ENCODE results near the gene SORL1.

The SORL1 gene

DNA sequence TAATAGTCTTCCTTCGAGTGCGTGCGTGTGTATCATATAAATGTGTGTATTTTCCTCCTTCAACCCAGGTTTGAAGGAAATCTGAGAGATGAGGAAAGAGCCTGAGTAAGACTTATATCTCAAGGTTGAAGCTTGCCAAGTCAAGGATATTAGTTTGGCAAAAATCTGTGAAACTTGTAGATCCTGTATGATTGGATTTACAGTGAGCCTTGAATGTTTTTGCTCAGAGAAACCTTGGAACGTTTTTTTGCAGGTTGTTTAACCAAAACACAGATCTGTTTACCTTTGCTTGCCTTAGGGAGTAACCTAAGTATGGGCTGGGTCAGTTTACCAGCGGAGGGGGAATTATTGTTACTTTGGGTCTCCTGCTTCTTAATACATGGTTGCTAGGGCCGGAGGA lies 36.5 kb downstream of the SORL1 start:
- DNase-seq (ENCODE audit: low read depth), result no peak
- TF ChIP-seq CTCF (conservative IDR thresholded peaks at IDR 0.05; ENCODE audit: low read depth, low read length), result no peak
- H3K4me3 ChIP-seq (ENCODE audit: low read depth, low read length), result no peak overlapping the region

GRCh38 chr11:121489823-121490222 lies 37.7 kb downstream of the SORL1 start:
- TF ChIP-seq CTCF (conservative IDR thresholded peaks at IDR 0.05; ENCODE audit: low read depth, low read length), result no peak
- no peak overlapping the region for H3K4me3 ChIP-seq (ENCODE audit: low read depth, low read length)
- no peak for DNase-seq (ENCODE audit: low read depth)

GRCh38 chr11:121494355-121495099 lies 42.4 kb downstream of the SORL1 start:
- DNase-seq (ENCODE audit: low read depth), result no peak
- no peak overlapping the region for H3K4me3 ChIP-seq (ENCODE audit: low read depth, low read length)
- no peak for TF ChIP-seq CTCF (conservative IDR thresholded peaks at IDR 0.05; ENCODE audit: low read depth, low read length)

DNA sequence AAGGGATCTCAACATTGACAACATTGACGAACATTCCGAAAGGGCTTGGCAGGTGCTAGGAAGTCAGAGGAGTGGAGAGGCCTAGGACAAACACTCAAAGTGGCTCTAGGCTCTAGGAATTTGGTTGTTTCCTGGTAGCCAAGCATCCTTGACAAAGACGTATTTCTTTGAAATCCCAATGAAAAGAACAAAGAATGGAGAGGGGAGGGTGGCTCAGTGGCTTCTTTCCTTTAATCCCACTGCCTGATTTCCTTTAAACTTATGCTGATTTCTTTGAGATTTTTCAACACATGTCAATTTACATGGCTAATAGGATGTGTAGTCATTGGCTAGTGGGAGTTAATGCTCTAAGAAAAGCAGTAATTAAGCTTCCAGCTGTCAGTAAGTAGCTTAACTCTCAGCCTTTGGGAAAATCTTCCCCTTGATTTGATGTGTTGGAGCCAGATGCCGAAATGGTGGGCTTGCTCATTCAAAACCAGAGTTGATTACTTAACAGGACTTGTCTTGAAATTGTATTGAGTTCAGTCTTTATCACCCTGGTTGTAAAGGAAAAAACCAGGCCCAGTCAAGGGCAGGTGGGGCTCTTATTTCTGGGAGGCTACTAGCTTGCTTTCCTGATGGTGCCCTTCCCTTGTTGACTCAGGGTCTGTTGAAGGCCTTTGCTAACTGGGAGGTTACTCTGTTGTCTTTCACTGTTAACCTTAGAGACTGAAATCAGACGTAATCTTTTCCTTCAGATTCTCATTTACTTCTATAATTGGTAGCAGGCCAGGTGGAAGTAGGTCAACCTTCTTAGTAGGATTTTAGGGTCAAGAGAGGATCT lies 45.3 kb downstream of the SORL1 start:
- no peak for DNase-seq (ENCODE audit: low read depth)
- H3K4me3 ChIP-seq (ENCODE audit: low read depth, low read length), result no peak overlapping the region
- no peak for TF ChIP-seq CTCF (conservative IDR thresholded peaks at IDR 0.05; ENCODE audit: low read depth, low read length)

- no peak for DNase-seq (ENCODE audit: low read depth)
These were observed 47.3 kb downstream of the SORL1 start for GRCh38 chr11:121499405-121499804.

DNA sequence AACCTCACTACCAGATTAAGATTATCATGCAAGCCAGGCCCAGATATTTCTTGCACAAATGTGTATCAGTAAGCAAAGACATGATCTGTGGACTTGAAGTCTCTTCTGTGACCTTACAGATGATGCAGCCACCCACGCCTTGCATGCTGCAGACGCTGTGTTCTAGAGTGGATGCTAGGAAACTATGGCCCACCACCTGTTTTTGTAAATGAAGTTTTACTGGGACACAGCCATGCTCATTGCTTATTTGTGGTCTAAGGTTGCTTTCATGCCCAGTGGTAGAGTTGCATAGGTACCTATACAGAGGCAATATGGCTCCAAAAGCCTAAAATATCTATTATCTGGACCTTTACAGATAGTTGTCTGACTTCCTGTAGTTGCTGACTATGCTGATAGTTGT lies 48.2 kb downstream of the SORL1 start:
- no peak for TF ChIP-seq CTCF (conservative IDR thresholded peaks at IDR 0.05; ENCODE audit: low read depth, low read length)
- no peak for DNase-seq (ENCODE audit: low read depth)
- no peak overlapping the region for H3K4me3 ChIP-seq (ENCODE audit: low read depth, low read length)

More at GRCh38 chr11:121499405-121499804, 47.3 kb downstream of the SORL1 start:
- no peak for TF ChIP-seq CTCF (conservative IDR thresholded peaks at IDR 0.05; ENCODE audit: low read depth, low read length)
- no peak overlapping the region for H3K4me3 ChIP-seq (ENCODE audit: low read depth, low read length)
